ENCODE measurements around the gene HTD2.
A peak's percentile ranks its signal among the peaks of the same experiment; 100 is the strongest.
"Not testable (repeated sequence)": the region's sequence is repeated elsewhere in the genome, so short reads cannot be mapped to it uniquely, and the experiment has no call there.

HTD2 gene

GRCh38 chr3:58333206-58334012, 27.1 kb downstream of the HTD2 start:
- DNase-seq (ENCODE audit: low spot score): peak; percentile 22

GRCh38 chr3:58334013-58334321, 27.6 kb downstream of the HTD2 start:
- DNase-seq (ENCODE audit: low spot score): no peak

- no peak for DNase-seq (ENCODE audit: low spot score)
Observed at GRCh38 chr3:58334506-58334884, 28.2 kb downstream of the HTD2 start.

GRCh38 chr3:58335652-58335947, 29.3 kb downstream of the HTD2 start:
- DNase-seq (ENCODE audit: low spot score): no peak

GRCh38 chr3:58336135-58336882, 30.0 kb downstream of the HTD2 start:
- peak; percentile 63 for DNase-seq (ENCODE audit: low spot score)

GRCh38 chr3:58337190-58337589, 30.9 kb downstream of the HTD2 start:
- no peak for DNase-seq (ENCODE audit: low spot score)

- not testable (repeated sequence) for DNase-seq (ENCODE audit: low spot score)
Observed at GRCh38 chr3:58339146-58339545, 32.8 kb downstream of the HTD2 start.

- no peak for DNase-seq (ENCODE audit: low spot score)
Observed at GRCh38 chr3:58340594-58341244, 34.4 kb downstream of the HTD2 start.

- no peak for DNase-seq (ENCODE audit: low spot score)
Observed at GRCh38 chr3:58341376-58341775, 35.1 kb downstream of the HTD2 start.

- no peak for DNase-seq (ENCODE audit: low spot score)
Observed at GRCh38 chr3:58342676-58343075, 36.4 kb downstream of the HTD2 start.

GRCh38 chr3:58345457-58345856, 39.1 kb downstream of the HTD2 start:
- no peak for DNase-seq (ENCODE audit: low spot score)

- no peak for DNase-seq (ENCODE audit: low spot score)
Observed at GRCh38 chr3:58346368-58346767, 40.0 kb downstream of the HTD2 start.

- no peak for DNase-seq (ENCODE audit: low spot score)
Observed at GRCh38 chr3:58347984-58348383, 41.7 kb downstream of the HTD2 start.

GRCh38 chr3:58349792-58350626, 43.7 kb downstream of the HTD2 start:
- no peak for DNase-seq (ENCODE audit: low spot score)

GRCh38 chr3:58350627-58351013, 44.3 kb downstream of the HTD2 start:
- DNase-seq (ENCODE audit: low spot score): peak; percentile 12

- DNase-seq (ENCODE audit: low spot score): no peak
Observed at GRCh38 chr3:58351920-58352319, 45.6 kb downstream of the HTD2 start.

- no peak for DNase-seq (ENCODE audit: low spot score)
Observed at GRCh38 chr3:58352626-58353025, 46.3 kb downstream of the HTD2 start.

- peak; percentile 17 for DNase-seq (ENCODE audit: low spot score)
Observed at GRCh38 chr3:58353722-58354553, 47.6 kb downstream of the HTD2 start.

- DNase-seq (ENCODE audit: low spot score): no peak
Observed at GRCh38 chr3:58355179-58355578, 48.9 kb downstream of the HTD2 start.

GRCh38 chr3:58356054-58356453, 49.7 kb downstream of the HTD2 start:
- DNase-seq (ENCODE audit: low spot score): no peak

GRCh38 chr3:58357402-58357801, 51.1 kb downstream of the HTD2 start:
- DNase-seq (ENCODE audit: low spot score): no peak

- no peak for DNase-seq (ENCODE audit: low spot score)
Observed at GRCh38 chr3:58358092-58358491, 51.8 kb downstream of the HTD2 start.

All from AG08396 (cell line).